ENCODE measurements around the gene CORO6. TPM values are rescaled to one million over a fixed set of nuclear protein-coding genes. Genes with fewer than 3 reads are reported as not detected.

The CORO6 gene
- total and polyA plus RNA-seq, 2 donors from 2014 or later, result 2.1 to 5.9 TPM

DNA sequence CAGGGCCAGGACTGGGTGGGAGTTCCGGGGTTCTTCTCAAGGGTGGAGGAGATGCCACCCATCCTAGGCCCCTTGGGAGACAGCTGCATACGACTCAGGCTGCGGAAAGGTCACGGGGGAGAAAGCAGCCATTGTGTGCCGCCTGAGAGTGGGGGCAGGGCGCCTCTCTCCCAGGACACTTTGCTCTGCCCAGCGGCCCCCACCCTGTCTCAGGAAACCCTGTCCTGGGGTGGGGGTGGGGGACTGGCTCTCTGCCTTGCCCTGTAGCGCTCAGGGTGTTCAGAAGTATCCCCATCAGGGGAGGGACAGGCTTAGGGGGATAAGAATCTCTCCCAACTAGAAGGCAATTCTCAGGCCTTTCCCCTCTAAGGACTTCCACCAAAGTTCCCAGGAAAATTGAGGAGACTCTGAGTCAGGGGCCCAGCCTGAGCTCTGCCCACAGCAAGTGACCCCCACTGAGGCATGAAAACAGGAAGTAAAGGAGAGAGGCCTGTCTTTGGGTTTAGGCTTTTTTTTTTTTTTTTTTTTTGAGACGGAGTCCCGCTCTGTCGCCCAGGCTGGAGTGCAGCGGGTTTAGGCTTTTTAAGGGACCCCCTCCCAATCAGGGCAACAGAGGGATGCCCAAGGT is 38.1 kb downstream of the CORO6 start:
- no peak for FAIRE-seq
- no peaks in the 10 kb centered on the region for H3K9me3 ChIP-seq (ENCODE audit: control insufficient read depth in 2 of 3, insufficient read depth in 1 of 3, low read length in 3 of 3)
- TF ChIP-seq, protein P1, sequence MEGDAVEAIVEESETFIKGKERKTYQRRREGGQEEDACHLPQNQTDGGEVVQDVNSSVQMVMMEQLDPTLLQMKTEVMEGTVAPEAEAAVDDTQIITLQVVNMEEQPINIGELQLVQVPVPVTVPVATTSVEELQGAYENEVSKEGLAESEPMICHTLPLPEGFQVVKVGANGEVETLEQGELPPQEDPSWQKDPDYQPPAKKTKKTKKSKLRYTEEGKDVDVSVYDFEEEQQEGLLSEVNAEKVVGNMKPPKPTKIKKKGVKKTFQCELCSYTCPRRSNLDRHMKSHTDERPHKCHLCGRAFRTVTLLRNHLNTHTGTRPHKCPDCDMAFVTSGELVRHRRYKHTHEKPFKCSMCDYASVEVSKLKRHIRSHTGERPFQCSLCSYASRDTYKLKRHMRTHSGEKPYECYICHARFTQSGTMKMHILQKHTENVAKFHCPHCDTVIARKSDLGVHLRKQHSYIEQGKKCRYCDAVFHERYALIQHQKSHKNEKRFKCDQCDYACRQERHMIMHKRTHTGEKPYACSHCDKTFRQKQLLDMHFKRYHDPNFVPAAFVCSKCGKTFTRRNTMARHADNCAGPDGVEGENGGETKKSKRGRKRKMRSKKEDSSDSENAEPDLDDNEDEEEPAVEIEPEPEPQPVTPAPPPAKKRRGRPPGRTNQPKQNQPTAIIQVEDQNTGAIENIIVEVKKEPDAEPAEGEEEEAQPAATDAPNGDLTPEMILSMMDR (IDR thresholded peaks at IDR 0.05; ENCODE audit: borderline replicate concordance, extremely low read depth, insufficient read depth), result no peak
- peak in 1 of 5 donors; percentile 47 for DNase-seq
- peak overlapping the region; percentile 57 to 81 for H3K27ac ChIP-seq (ENCODE audit: low read depth in 2 of 2, low read length in 2 of 2)
- peaks cover 0 to 6% (median under 1%) of the 10 kb centered on the region in 3 donors for H3K36me3 ChIP-seq (ENCODE audit: control insufficient read depth in 2 of 3, insufficient read depth in 3 of 3, low read length in 3 of 3)
- peaks cover 0 to 33% (median 16%) of the 10 kb centered on the region in 3 donors for H3K4me1 ChIP-seq (ENCODE audit: control insufficient read depth in 2 of 3, insufficient read depth in 2 of 3, low read depth in 1 of 3, low read length in 3 of 3)
- intact Hi-C loops (cut with DNase I), result no loop called here
- peak overlapping the region in 1 of 3 donors; percentile 60 for H3K4me3 ChIP-seq (ENCODE audit: low read length in 3 of 3)
- H3K9ac ChIP-seq (ENCODE audit: low read length in 3 of 3), result no peak overlapping the region
- H3K27me3 ChIP-seq (ENCODE audit: control insufficient read depth, insufficient read depth, low read length), result no peaks in the 10 kb centered on the region

DNA sequence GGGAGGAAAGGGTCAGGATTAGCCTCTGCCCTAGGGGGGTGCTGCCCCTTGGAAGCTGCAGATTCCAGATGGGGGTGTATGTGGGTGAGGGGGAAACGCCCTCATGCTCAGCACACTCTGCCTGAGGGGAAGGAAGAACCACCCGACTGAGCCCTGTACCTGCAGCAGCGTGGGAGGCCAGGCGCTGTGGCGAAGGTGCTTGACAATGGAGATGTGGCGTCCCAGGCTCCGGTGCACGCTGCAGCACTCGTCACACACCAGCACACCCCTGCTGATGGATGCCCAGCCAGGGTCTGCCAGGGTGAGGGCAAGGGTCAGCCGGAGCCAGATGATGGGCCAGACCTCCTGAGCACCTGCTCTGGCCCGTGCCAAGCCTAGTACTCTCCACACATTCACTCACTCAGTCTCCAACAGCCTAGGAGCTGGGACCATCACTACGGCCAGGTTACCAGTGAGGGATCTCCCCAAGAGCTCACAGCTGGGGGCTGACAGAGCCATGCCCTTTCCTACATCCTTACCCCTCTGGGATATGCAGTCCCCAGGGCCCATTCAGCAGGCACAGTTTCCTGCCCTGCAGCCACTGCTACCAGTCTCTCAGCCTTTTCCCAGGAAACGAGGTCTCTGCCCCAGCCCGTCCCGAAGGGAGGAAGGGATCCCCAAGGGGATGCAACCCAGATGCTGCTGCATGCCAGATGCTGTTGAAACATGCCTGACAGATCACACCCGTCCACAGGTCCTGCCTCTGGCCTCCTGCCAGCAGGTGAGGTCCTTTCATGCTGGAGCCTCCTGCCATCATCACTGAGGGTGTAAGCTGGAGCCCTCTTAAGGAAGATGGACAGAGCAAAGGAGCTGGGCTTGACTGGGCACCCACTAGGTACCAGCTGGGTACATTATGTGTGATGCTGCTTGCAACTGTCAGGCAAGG is 39.1 kb downstream of the CORO6 start:
- Histone ChIP-seq H3K9ac (ENCODE audit: low read length in 3 of 3) (no peak overlapping the region), H3K36me3 (ENCODE audit: control insufficient read depth in 2 of 3, insufficient read depth in 3 of 3, low read length in 3 of 3) (peaks cover 0 to 6% (median 5%) of the 10 kb centered on the region in 3 donors), H3K4me3 (ENCODE audit: low read length in 3 of 3) (no peak overlapping the region), H3K9me3 (ENCODE audit: control insufficient read depth in 2 of 3, insufficient read depth in 1 of 3, low read length in 3 of 3) (no peaks in the 10 kb centered on the region), H3K27ac (ENCODE audit: low read depth in 2 of 2, low read length in 2 of 2) (no peak overlapping the region), H3K27me3 (ENCODE audit: control insufficient read depth, insufficient read depth, low read length) (no peaks in the 10 kb centered on the region), H3K4me1 (ENCODE audit: control insufficient read depth in 2 of 3, insufficient read depth in 2 of 3, low read depth in 1 of 3, low read length in 3 of 3) (peaks cover 0 to 31% (median 16%) of the 10 kb centered on the region in 3 donors)
- TF ChIP-seq, protein P1 (IDR thresholded peaks at IDR 0.05; ENCODE audit: borderline replicate concordance, extremely low read depth, insufficient read depth), result no peak
- FAIRE-seq, result no peak
- peak in 1 of 5 donors; percentile 44 for DNase-seq
- intact Hi-C loops (cut with DNase I), result no loop called here

DNA sequence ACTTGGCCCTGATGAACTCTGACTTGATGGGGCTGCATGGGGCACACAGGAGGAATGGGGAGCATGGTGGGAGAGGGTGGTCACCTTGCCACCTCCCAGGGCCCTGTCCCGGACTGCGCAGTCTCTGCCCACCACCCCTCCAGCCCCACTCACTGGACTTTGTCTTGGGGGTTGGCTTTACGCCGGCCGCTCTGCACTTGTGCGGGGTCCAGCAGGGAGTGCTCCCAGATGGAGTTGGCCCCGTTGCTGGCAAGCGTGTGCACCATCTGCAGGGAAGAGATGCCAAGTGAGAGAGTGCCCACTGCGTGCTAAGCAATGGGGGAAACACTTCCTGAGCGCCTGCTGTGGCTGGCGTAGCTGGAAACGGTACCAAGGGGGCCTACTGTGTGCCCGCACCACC is 39.9 kb downstream of the CORO6 start:
- Histone ChIP-seq H3K9ac (ENCODE audit: low read length in 3 of 3) (no peak overlapping the region), H3K27me3 (ENCODE audit: control insufficient read depth, insufficient read depth, low read length) (no peaks in the 10 kb centered on the region), H3K9me3 (ENCODE audit: control insufficient read depth in 2 of 3, insufficient read depth in 1 of 3, low read length in 3 of 3) (no peaks in the 10 kb centered on the region), H3K4me3 (ENCODE audit: low read length in 3 of 3) (no peak overlapping the region), H3K4me1 (ENCODE audit: control insufficient read depth in 2 of 3, insufficient read depth in 2 of 3, low read depth in 1 of 3, low read length in 3 of 3) (peaks cover 0 to 23% (median 8%) of the 10 kb centered on the region in 3 donors), H3K27ac (ENCODE audit: low read depth in 2 of 2, low read length in 2 of 2) (no peak overlapping the region), H3K36me3 (ENCODE audit: control insufficient read depth in 2 of 3, insufficient read depth in 3 of 3, low read length in 3 of 3) (peaks cover 0 to 12% (median 8%) of the 10 kb centered on the region in 3 donors)
- intact Hi-C loops (cut with DNase I), result no loop called here
- TF ChIP-seq, protein P1 (IDR thresholded peaks at IDR 0.05; ENCODE audit: borderline replicate concordance, extremely low read depth, insufficient read depth), result no peak
- peak in 1 of 5 donors; percentile 33 for DNase-seq
- no peak for FAIRE-seq

All from kidney (tissue), 14 donors.